Umbilical cord (tissue), 2 donors: ENCODE results near the gene TRAF2. TPM values are rescaled to one million over a fixed set of nuclear protein-coding genes. Genes with fewer than 3 reads are reported as not detected.
"Not testable (repeated sequence)": the region's sequence is repeated elsewhere in the genome, so short reads cannot be mapped to it uniquely, and the experiment has no call there.

ENCODE experiments used
- DNase-seq: peaks from one replicate; pipeline ENCODE4 v3.0.0-alpha.2; 2015; ENCODE audit warnings: low spot score
- total RNA-seq: library from RNA; depleted of rRNA; stranded (reverse); fragments of >200 nt; gene quantifications from one replicate; pipeline ENCODE4 v1.2.3, GENCODE V29; 2014; ENCODE audit warnings: low replicate concordance; ENCODE audit not compliant: insufficient read depth

Gene TRAF2, protein sequence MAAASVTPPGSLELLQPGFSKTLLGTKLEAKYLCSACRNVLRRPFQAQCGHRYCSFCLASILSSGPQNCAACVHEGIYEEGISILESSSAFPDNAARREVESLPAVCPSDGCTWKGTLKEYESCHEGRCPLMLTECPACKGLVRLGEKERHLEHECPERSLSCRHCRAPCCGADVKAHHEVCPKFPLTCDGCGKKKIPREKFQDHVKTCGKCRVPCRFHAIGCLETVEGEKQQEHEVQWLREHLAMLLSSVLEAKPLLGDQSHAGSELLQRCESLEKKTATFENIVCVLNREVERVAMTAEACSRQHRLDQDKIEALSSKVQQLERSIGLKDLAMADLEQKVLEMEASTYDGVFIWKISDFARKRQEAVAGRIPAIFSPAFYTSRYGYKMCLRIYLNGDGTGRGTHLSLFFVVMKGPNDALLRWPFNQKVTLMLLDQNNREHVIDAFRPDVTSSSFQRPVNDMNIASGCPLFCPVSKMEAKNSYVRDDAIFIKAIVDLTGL
- 5.1 TPM for total RNA-seq

DNA sequence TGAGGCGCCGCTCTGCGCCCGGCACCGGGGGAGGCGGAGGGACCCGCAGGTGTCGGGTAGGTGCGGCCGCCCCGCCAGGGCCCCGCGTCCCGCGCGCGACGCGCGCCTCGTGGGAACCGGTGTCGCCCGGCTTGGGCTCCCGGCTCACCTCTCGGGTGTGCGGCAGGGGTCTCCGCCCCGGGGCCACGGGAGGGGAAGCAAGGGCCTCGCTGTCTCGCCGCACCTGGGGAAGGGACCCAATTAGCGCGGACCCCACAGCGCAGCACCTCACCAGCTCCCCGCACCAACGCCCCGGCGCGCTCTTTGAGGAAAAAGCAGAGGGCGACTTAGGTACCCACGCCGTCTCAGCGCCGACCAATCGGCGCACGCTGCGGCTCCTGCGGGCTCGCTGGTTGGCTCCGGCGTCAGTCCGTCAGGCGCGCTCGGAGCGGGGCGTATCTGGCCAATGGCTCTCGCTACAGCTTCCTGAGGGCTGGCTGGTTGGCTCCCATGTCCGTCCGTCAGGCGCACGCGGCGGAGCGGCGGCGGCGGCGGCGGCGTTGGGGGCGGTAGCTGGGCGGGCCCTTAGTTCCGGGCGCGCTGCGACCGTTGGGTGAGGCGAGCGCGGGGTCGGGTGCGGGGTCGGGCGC, at the start of gene TRAF2:
TSS of gene TRAF2 (plus strand) at position 567 of the 629 bp plus-strand sequence. CDS start 12,225 bp downstream, outside the sequence.
- peak; percentile 98 for DNase-seq

DNA sequence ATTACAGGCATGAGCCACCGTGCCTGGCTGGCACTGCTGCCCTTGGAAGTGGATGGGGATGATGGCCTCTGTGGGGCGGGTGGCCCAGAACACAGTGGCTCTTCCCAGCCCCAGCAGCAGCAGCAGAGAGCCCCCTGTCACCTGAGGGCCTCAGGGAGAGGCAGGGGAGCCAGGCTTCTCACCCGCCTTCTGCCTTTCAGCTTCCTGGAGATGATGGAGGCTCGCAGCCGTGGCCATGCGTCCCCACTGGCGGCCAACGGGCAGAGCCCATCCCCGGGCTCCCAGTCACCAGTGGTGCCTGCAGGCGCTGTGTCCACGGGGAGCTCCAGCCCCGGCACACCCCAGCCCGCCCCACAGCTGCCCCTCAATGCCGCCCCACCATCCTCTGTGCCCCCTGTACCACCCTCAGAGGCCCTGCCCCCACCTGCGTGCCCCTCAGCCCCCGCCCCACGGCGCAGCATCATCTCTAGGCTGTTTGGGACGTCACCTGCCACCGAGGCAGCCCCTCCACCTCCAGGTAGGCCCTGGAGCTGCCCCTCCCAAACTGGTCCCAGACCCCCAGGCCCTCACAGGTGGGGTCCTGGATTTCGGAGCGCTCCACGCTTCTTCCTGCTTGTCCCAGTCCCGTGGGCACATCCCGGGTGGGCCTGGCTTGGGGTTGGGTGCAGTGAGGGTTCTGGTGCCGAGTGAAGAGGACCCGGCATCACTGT, 49.0 kb upstream of the TRAF2 start:
- DNase-seq: no peak

- not testable (repeated sequence) for DNase-seq
Observed at GRCh38 chr9:136837856-136838277, 48.4 kb upstream of the TRAF2 start.

DNA sequence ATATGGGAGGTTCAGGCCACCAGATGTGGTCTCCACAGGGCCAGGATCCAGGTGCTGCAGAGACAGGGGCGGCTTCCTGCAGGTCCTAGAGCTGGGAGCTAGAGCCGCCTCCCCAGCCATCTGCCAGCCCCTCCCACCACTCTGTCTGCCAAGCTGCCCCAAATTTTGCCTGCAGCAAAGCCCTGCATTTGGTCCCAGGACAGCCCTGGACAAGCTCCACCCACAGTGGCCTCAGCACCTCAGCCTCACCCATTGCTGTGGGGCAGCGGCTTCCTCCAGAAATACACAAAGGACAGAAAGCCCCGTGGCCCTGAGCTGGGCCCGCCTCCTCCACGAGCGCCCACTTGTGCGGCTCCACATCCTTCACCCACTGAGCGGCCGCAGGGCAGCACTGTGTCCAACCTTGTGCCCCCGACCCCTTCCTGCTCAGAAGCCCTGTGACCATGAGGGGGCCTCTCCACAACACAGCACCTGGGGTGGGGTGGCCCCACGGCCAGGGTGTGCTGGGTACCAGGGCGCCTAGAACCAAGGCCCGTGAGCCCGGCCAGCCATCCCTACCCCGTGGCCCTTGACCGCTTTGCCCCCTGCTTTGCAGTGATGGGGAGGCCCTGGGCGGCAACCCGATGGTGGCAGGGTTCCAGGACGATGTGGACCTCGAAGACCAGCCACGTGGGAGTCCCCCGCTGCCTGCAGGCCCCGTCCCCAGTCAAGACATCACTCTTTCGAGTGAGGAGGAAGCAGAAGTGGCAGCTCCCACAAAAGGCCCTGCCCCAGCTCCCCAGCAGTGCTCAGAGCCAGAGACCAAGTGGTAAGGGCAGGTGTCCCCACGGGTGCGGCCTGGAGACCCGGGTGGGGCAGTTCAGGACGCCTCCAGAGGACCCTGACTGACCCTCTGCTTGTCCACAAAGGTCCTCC, 47.7 kb upstream of the TRAF2 start:
- no peak for DNase-seq

DNA sequence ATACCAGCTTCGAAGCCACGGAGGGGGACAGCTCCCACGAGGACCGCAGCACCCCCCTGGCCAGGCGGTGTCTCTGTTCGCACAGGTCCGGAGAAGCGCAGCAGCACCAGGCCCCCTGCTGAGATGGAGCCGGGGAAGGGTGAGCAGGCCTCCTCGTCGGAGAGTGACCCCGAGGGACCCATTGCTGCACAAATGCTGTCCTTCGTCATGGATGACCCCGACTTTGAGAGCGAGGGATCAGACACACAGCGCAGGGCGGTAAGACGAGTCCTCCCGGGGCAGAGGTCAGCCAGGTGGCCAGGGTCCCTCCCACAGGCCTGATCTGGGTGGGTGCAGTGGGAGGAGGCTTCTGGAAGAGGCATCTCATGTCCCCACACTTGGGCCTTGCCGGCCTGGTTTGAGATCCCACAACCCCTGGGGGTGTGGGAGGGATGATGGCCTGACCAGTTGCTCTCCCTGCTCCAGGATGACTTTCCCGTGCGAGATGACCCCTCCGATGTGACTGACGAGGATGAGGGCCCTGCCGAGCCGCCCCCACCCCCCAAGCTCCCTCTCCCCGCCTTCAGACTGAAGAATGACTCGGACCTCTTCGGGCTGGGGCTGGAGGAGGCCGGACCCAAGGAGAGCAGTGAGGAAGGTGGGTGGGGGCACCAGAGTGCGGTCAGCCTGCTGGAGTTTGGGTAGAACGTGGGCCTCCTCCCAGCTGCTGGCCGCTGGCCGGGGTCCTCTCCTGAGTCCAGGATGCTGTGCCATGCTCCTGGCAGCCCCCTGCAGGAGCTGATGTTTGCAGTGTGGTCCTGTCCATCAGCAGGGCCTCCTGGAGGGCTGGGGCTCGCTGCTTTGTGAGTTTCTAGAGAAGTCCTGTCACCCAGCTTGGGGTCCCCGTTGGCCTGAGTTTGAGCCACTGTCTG, 46.8 kb upstream of the TRAF2 start:
- no peak for DNase-seq

- DNase-seq: no peak
Observed at GRCh38 chr9:136840140-136840876, 46.0 kb upstream of the TRAF2 start.

DNA sequence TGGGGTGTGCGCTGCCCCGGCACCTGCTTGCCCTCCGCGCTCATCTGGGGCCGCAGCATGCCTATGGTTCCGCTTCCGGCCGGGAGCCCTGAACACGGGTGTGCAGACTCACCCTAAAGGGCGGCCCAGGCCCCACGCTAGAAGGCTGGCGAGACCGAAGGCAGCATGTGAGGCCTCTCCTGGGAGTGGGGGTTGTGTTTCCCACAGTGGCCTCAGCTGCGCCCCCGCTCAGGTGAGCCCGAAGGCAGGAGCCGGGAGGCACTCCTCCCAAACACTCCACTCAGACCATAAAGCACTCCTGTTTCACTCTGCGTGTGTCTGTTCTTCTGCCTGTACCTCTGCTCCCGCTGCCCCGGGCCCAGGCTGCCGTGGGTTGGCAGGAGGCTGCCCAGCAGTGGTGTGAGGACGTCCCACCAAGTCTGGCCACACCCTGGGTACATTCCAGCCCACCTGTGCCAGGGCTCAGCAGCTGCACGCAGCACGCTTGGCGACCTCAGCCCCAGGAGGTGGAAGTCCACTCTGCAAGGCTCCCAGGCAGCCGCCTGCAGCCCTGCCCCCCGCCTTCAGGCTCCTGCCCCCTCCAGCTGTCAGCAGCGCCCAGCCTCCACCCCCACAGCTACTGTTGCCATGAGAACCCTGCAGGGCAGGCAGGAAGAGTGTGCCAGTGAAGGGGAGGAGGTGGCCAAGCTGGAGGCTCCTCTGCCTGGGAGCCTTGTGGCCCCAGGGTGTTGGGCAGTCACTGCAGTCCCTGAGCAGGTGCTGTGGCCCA, 45.3 kb upstream of the TRAF2 start:
- DNase-seq: peak; percentile 73

DNA sequence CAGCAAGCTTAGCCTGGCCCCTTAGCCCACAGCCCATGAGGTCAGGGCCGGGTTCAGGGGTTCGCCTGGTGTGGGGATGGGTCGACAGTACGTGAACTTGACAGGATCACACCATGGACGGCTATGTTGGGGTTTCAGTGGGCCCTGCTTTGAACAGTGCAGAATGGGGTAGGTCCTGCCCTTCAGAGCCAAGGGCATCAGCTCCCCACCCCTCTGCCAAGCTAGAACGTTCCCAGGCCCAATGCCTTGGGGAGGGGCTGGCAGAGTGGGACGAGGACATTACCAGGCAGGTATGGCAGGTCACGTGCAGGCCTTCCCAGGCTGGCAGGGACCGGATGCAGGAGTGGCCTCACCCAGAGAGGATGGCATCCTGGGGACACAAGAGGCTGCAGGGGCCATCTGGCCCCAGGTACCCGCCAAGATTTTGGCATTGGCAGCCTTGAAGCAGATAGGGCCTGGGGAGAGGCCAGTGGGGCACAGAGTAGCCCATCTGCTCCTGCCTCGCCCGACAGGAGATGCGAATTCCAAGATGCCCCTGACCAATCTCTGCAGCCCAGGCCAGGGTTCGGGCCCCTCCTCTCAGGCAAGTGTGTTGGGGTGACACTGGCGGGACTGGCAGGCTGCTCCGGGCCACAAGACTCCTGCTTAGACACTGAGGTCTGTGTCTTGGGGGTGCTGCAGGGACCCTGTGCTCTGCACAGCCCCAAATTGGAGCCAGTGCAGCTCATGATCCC, 44.5 kb upstream of the TRAF2 start:
- not testable (repeated sequence) for DNase-seq

- peak; percentile 88 for DNase-seq
Observed at GRCh38 chr9:136842380-136842948, 43.9 kb upstream of the TRAF2 start, which contains the start of gene AJM1. TSS of gene AJM1 (plus strand) at chr9:136842478. CDS start at chr9:136844415, 1,937 bp downstream.

GRCh38 chr9:136843159-136843800, 43.0 kb upstream of the TRAF2 start:
- DNase-seq: not testable (repeated sequence)

DNA sequence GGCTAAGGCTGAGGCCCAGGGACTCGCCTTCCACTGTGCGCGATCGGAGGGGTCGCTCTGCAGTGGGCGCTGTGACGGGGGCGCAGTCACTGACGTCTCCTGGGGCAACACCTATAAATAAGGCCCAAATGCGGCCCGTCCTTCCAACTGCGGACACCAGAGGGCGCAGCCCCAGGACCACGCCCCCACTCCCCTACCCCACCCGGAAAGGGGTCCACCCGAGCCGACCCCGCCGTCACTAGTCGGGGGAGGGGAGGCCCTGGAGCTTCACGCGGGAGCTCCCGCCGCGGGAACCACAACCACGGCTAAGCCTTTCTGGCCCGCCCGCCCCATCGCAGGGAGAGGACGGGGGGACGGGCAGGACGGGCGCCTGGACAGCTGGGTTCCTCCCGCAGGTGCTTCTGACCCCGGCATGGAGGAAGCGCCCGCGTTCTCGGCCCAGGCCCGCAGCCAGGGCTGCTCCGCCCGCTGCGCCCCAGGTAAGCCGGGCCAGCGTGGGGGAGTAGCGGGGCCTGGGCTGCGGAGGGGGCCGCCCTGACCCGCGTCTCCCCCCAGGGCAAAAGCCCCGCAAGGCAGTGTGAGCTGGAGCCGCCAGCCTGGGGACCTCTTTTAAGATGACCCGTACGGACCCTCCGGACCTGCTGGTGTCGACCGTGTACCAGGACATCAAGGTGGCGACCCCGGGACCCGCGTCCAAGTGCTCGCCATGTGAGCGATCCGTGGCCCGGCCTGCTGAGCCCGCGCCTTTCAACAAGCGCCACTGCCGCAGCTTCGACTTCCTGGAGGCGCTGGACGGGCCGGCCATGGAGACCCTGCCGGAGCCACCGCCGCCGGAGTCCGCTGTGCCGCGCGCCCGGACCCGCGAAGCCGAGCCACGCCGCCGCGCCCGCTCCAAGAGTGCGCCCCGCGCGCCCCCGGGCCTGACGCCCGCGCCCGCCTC, 42.2 kb upstream of the TRAF2 start:
- DNase-seq: not testable (repeated sequence)

DNA sequence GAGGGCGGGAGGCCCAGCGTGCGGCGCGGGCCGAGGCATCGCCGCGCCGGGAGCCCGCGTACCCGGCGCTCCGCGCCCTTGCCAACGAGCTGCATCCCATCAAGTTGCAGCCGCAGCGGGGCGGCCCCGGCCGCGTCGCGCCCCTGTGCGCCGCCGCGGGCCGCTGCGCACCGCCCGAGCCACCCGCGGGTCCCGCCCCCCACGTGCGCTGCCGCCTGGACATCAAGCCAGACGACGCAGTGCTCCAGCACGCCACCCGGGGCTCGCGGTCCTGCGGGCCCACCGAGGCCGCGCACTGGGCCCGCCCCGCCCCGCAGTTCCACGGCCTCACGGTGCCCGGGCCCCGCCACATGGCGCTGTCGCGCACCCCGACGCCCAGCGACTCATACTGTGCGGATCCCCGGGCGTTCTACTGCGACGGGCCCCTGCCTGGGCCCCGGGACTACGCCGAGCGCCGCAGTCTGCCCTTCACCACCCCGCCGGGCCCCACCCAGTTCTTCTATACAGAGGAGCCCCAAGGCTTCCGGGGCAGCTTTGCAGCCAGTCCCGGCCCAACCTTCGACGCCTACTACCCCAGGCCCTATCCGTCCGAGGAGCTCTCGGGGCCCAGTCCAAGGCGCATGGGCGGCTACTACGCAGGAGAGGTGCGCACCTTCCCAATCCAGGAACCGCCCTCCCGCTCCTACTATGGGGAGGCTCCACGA, 41.4 kb upstream of the TRAF2 start:
- no peak for DNase-seq

DNA sequence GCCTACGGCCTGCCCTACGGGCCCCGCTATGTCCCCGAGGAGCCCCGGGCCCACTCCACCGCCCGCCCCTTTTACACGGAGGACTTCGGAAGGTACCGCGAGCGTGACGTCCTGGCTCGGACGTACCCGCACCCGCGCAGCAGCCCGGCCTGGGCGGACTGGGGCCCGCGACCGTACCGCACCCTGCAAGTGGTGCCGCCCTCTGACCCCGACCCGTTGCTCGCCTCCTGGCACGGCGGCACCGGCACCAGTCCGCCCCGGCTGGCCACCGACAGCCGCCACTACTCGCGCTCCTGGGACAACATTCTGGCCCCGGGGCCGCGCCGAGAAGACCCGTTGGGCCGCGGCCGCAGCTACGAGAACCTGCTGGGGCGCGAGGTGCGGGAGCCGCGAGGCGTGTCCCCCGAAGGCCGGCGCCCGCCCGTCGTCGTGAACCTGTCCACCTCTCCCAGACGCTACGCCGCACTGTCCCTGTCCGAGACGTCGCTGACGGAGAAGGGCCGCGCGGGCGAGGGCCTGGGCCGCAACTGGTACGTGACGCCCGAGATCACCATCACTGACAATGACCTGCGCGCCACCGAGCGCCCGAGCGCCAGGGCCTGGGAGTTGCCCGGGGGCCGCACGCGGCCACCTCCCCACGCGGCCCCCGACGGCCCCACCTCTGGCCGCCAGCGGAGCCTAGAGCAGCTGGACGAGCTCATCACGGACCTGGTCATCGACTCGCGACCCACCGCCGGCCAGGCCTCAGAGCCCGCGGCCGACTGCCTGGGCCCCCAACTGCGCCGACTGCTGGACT, 40.7 kb upstream of the TRAF2 start:
- no peak for DNase-seq
